MM.1S (cell line): ENCODE data around the gene THADA.
A peak's percentile ranks its signal among the peaks of the same experiment; 100 is the strongest.

Experiments
- DNase-seq: peaks from one replicate; pipeline ENCODE4 v3.0.0-alpha.2; 2015
- H2AFZ ChIP-seq: fragments of 300-600 bp; sonication (generic); 2 replicates; pipeline ENCODE4 v1.6.0; 2016; ENCODE audit warnings: antibody characterized with exemption, low read length
- H3F3A ChIP-seq: fragments of 300-600 bp; sonication (generic); 2 replicates; pipeline ENCODE4 v1.6.1; 2016; ENCODE audit warnings: mild to moderate bottlenecking, antibody characterized with exemption, low read length, moderate library complexity, mixed read lengths; ENCODE audit not compliant: insufficient read depth
- H3K27ac ChIP-seq: fragments of 300-600 bp; sonication (generic); 2 replicates; pipeline ENCODE4 v1.5.1; 2016; ENCODE audit warnings: mild to moderate bottlenecking, low read length
- H3K27me3 ChIP-seq: fragments of 300-600 bp; sonication (generic); replicated peaks from 2 replicates; pipeline ENCODE4 v1.6.0; 2016; ENCODE audit warnings: low read length; ENCODE audit not compliant: insufficient read depth
- H3K36me3 ChIP-seq: fragments of 300-600 bp; sonication (generic); replicated peaks from 2 replicates; pipeline ENCODE4 v1.6.1; 2016; ENCODE audit warnings: mild to moderate bottlenecking, low read length, mixed read lengths; ENCODE audit not compliant: insufficient read depth
- H3K4me1 ChIP-seq: fragments of 300-600 bp; sonication (generic); 2 replicates; pipeline ENCODE4 v1.6.1; 2016; ENCODE audit warnings: low read length, mixed read lengths
- H3K4me2 ChIP-seq: fragments of 300-600 bp; sonication (generic); 2 replicates; pipeline ENCODE4 v1.6.0; 2016; ENCODE audit warnings: low read depth, low read length
- H3K4me3 ChIP-seq: fragments of 300-600 bp; sonication (generic); 2 replicates; pipeline ENCODE4 v1.5.1; 2016; ENCODE audit warnings: low read length, mixed read lengths
- H3K79me2 ChIP-seq: fragments of 300-600 bp; sonication (generic); 2 replicates; pipeline ENCODE4 v1.6.1; 2016; ENCODE audit warnings: mixed run types, low read length, mixed read lengths
- H3K9ac ChIP-seq: fragments of 300-600 bp; sonication (generic); 2 replicates; pipeline ENCODE4 v1.6.1; 2016; ENCODE audit warnings: low read length, mixed read lengths
- H3K9me2 ChIP-seq: fragments of 300-600 bp; sonication (generic); replicated peaks from 2 replicates; pipeline ENCODE4 v1.6.1; 2016; ENCODE audit warnings: mild to moderate bottlenecking, low read length, mixed read lengths; ENCODE audit not compliant: insufficient read depth
- H3K9me3 ChIP-seq: fragments of 300-600 bp; sonication (generic); replicated peaks from 2 replicates; pipeline ENCODE4 v1.6.1; 2016; ENCODE audit warnings: mild to moderate bottlenecking, low read length, mixed read lengths; ENCODE audit not compliant: insufficient read depth
- H4K20me1 ChIP-seq: fragments of 300-600 bp; sonication (generic); 2 replicates; pipeline ENCODE4 v1.6.1; 2016; ENCODE audit warnings: mild to moderate bottlenecking, low read length, moderate library complexity, mixed read lengths; ENCODE audit not compliant: insufficient read depth
- EZH2 ChIP-seq: fragments of 300-600 bp; sonication (generic); optimal IDR thresholded peaks from 2 replicates; pipeline ENCODE3; 2017; ENCODE audit warnings: low read depth, mild to moderate bottlenecking, antibody characterized with exemption, low read length, mixed read lengths
- EZH2phosphoT487 ChIP-seq: fragments of 300-600 bp; sonication (generic); IDR thresholded peaks from 2 replicates; pipeline ENCODE4 v1.6.1; 2018; ENCODE audit warnings: antibody characterized with exemption, low read length
- TF ChIP-seq, protein P1 (sequence below): fragments of 300-600 bp; sonication (generic); IDR thresholded peaks from 2 replicates; pipeline ENCODE4 v1.5.1; 2016; ENCODE audit warnings: antibody characterized with exemption, low read length, mixed read lengths

THADA gene

DNA sequence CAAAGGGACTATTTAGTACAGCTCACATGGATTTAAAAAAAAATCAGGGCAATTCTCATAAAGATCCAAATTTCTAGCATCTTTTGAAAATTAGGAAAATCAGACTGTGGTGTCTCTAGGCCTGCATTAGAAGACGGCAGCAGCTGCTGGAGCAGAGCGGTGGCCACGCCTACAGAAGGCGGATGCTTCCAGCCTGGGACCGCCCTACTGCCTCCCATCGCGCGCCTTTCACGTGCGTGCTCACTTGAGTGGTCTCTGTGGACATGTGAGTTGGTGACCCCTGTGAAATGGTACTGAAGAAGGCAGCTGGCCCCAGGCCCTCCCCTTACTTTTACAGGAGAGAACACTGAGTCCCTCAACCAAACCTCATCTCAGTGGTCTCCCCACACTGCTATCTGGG is 354.3 kb downstream of the THADA start:
- Histone ChIP-seq H3K27ac (no peak overlapping the region), H2AFZ (no peak overlapping the region), H3K79me2 (no peaks in the 10 kb centered on the region), H3K27me3 (no peaks in the 10 kb centered on the region), H3K9ac (no peak overlapping the region), H3K4me3 (no peak overlapping the region), H3K9me3 (no peaks in the 10 kb centered on the region), H3F3A (no peaks in the 10 kb centered on the region), H4K20me1 (no peaks in the 10 kb centered on the region), H3K4me1 (no peaks in the 10 kb centered on the region), H3K4me2 (no peak overlapping the region), H3K36me3 (no peaks in the 10 kb centered on the region), H3K9me2 (no peaks in the 10 kb centered on the region)
- DNase-seq: no peak
- TF ChIP-seq, protein P1, sequence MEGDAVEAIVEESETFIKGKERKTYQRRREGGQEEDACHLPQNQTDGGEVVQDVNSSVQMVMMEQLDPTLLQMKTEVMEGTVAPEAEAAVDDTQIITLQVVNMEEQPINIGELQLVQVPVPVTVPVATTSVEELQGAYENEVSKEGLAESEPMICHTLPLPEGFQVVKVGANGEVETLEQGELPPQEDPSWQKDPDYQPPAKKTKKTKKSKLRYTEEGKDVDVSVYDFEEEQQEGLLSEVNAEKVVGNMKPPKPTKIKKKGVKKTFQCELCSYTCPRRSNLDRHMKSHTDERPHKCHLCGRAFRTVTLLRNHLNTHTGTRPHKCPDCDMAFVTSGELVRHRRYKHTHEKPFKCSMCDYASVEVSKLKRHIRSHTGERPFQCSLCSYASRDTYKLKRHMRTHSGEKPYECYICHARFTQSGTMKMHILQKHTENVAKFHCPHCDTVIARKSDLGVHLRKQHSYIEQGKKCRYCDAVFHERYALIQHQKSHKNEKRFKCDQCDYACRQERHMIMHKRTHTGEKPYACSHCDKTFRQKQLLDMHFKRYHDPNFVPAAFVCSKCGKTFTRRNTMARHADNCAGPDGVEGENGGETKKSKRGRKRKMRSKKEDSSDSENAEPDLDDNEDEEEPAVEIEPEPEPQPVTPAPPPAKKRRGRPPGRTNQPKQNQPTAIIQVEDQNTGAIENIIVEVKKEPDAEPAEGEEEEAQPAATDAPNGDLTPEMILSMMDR: no peak
- TF ChIP-seq EZH2phosphoT487 (no peak), EZH2 (no peak)

DNA sequence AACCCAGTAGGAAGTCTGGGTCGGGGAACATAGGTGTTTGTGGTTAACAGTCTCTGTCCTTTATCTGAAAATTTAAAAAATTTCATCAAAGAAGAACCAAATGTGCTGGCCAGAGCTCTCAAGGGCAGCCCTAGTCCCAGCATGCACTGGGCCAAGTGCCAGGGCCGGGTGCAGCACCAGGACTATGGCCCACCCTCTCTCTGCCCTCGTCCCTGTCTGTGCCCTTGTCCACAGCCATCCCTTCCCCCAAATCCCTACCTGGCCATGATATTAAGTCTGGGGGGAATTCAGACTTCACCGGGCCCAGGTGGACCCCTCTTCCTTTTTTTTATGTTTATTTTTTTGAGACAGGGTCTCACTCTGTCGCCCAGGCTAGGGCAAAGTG is 355.1 kb downstream of the THADA start:
- no peaks in the 10 kb centered on the region for H3K4me1 ChIP-seq
- H3K4me2 ChIP-seq: no peak overlapping the region
- no peaks in the 10 kb centered on the region for H3F3A ChIP-seq
- no peak for DNase-seq
- H3K9ac ChIP-seq: no peak overlapping the region
- no peaks in the 10 kb centered on the region for H4K20me1 ChIP-seq
- TF ChIP-seq, protein P1: no peak
- TF ChIP-seq EZH2: no peak
- TF ChIP-seq EZH2phosphoT487: no peak
- H3K9me2 ChIP-seq: no peaks in the 10 kb centered on the region
- no peak overlapping the region for H2AFZ ChIP-seq
- H3K9me3 ChIP-seq: no peaks in the 10 kb centered on the region
- H3K79me2 ChIP-seq: no peaks in the 10 kb centered on the region
- no peaks in the 10 kb centered on the region for H3K27me3 ChIP-seq
- H3K27ac ChIP-seq: no peak overlapping the region
- no peak overlapping the region for H3K4me3 ChIP-seq
- H3K36me3 ChIP-seq: no peaks in the 10 kb centered on the region

DNA sequence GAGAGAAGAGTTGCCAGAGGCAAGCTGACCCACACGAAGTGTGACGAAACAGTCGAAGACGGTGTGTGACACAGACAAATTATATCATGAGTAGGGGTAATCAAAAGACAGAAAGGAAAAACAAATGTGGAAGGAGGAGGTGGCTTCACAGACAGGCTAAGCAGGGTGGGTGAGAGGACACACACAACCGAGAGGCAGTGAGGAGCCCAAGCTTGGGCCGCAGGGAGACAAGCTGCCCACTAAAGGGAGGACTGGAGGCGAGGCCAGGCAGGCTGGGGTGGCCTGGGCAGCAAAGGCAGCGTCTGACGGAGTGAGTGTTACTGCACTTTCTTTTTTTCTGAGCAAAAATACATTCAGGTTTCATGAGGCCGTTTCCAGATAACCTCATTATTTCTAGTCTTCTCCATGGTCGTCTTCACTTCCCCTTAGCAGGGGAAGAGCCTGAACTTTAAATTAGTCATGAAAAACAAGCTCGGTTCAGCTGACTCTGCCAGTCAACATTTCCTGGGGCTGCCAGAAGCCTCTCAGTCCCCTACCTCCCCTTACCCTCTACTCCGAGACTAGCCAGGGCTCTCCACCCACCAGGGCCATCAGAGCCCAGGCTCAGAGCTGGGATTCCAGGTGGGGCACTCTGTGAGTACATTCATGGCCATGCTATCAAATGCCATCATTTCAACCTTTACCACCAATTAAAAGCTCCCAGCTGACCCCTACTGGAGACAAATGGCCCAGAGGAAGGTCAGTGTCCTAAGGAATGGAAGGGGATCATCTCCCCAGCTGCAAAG is 355.7 kb downstream of the THADA start:
- no peaks in the 10 kb centered on the region for H3K79me2 ChIP-seq
- H3K4me3 ChIP-seq: no peak overlapping the region
- H4K20me1 ChIP-seq: no peaks in the 10 kb centered on the region
- no peak overlapping the region for H2AFZ ChIP-seq
- H3K27me3 ChIP-seq: no peaks in the 10 kb centered on the region
- no peak for DNase-seq
- no peaks in the 10 kb centered on the region for H3K36me3 ChIP-seq
- no peak overlapping the region for H3K9ac ChIP-seq
- TF ChIP-seq EZH2phosphoT487: no peak
- TF ChIP-seq, protein P1: peak; percentile 29
- TF ChIP-seq EZH2: no peak
- H3K9me3 ChIP-seq: no peaks in the 10 kb centered on the region
- H3K9me2 ChIP-seq: no peaks in the 10 kb centered on the region
- no peak overlapping the region; the same call in 1 of the 2 replicates for H3K4me2 ChIP-seq
- no peaks in the 10 kb centered on the region for H3K4me1 ChIP-seq
- no peak overlapping the region for H3K27ac ChIP-seq
- no peaks in the 10 kb centered on the region for H3F3A ChIP-seq
